Loucy (cell line): Measurements from ENCODE around the gene GAS7.

Experiments
- H2AFZ ChIP-seq: fragments of 200-600 bp; sonication (generic); 2 replicates; pipeline ENCODE4 v1.6.0; 2016; ENCODE audit warnings: antibody characterized with exemption, mild to moderate bottlenecking, low read length, moderate library complexity
- H3F3A ChIP-seq: fragments of 200-600 bp; 2 replicates; pipeline ENCODE4 v1.6.0; 2016; ENCODE audit warnings: antibody characterized with exemption, low read depth, mild to moderate bottlenecking
- H3K27me3 ChIP-seq: fragments of 200-600 bp; sonication (generic); 2 replicates; pipeline ENCODE4 v1.6.1; 2014; ENCODE audit warnings: low read length, mild to moderate bottlenecking; ENCODE audit not compliant: insufficient read depth, poor library complexity, severe bottlenecking
- H3K36me3 ChIP-seq: fragments of 200-600 bp; sonication (generic); 2 replicates; pipeline ENCODE4 v1.6.1; 2016; ENCODE audit warnings: low read length; ENCODE audit not compliant: insufficient read depth
- H3K4me1 ChIP-seq: fragments of 200-600 bp; sonication (generic); 2 replicates; pipeline ENCODE4 v1.5.1; 2014; ENCODE audit warnings: low read length, mild to moderate bottlenecking; ENCODE audit not compliant: insufficient read depth, poor library complexity, severe bottlenecking
- H3K4me2 ChIP-seq: fragments of 200-600 bp; sonication (generic); 2 replicates; pipeline ENCODE4 v1.6.0; 2014; ENCODE audit warnings: antibody characterized with exemption, low read length, low read depth, mild to moderate bottlenecking; ENCODE audit not compliant: poor library complexity, severe bottlenecking
- H3K4me3 ChIP-seq: fragments of 200-600 bp; sonication (generic); 2 replicates; pipeline ENCODE4 v1.5.1; 2014; ENCODE audit warnings: low read length, mild to moderate bottlenecking, mixed read lengths; ENCODE audit not compliant: poor library complexity, severe bottlenecking
- H3K79me2 ChIP-seq: fragments of 200-600 bp; sonication (generic); 2 replicates; pipeline ENCODE4 v1.6.1; 2014; ENCODE audit warnings: low read length; ENCODE audit not compliant: insufficient read depth
- H3K9ac ChIP-seq: fragments of 200-600 bp; sonication (generic); 2 replicates; pipeline ENCODE4 v1.6.0; 2014; ENCODE audit warnings: mild to moderate bottlenecking, low read depth, low read length, moderate library complexity; ENCODE audit not compliant: poor library complexity, severe bottlenecking
- H3K9me2 ChIP-seq: fragments of 200-600 bp; sonication (generic); replicated peaks from 2 replicates; pipeline ENCODE4 v1.6.1; 2016; ENCODE audit warnings: low read depth, low read length, mixed read lengths
- H3K9me3 ChIP-seq: fragments of 200-600 bp; sonication (generic); 2 replicates; pipeline ENCODE4 v1.6.1; 2014; ENCODE audit warnings: mild to moderate bottlenecking, antibody characterized with exemption, low read length, low read depth; ENCODE audit not compliant: insufficient read depth
- H4K20me1 ChIP-seq: fragments of 200-600 bp; sonication (generic); 2 replicates; pipeline ENCODE4 v1.6.0; 2014; ENCODE audit warnings: antibody characterized with exemption, low read length, mild to moderate bottlenecking; ENCODE audit not compliant: insufficient read depth, poor library complexity, severe bottlenecking
- CTCF ChIP-seq: fragments of 200-600 bp; sonication (generic); conservative IDR thresholded peaks from 2 replicates; pipeline ENCODE4 v1.5.1; 2014; ENCODE audit warnings: mild to moderate bottlenecking, antibody characterized with exemption, low read length
- EZH2phosphoT487 ChIP-seq: fragments of 200-600 bp; IDR thresholded peaks from 2 replicates; pipeline ENCODE4 v1.6.1; 2018; ENCODE audit warnings: antibody characterized with exemption, mild to moderate bottlenecking, moderate library complexity, borderline replicate concordance

GAS7 gene

GRCh38 chr17:9898812-9899211 lies 299.6 kb downstream of the GAS7 start:
- H3K4me1 ChIP-seq: no peaks in the 10 kb centered on the region
- no peaks in the 10 kb centered on the region for H3K36me3 ChIP-seq
- H3K9me3 ChIP-seq: no peaks in the 10 kb centered on the region
- H3K9ac ChIP-seq: no peak overlapping the region
- H4K20me1 ChIP-seq: no peaks in the 10 kb centered on the region
- no peak overlapping the region for H2AFZ ChIP-seq
- H3F3A ChIP-seq: no peaks in the 10 kb centered on the region
- H3K4me2 ChIP-seq: no peak overlapping the region
- H3K79me2 ChIP-seq: no peaks in the 10 kb centered on the region
- TF ChIP-seq EZH2phosphoT487 (no peak), CTCF (no peak)
- H3K27me3 ChIP-seq: no peaks in the 10 kb centered on the region
- no peak overlapping the region for H3K4me3 ChIP-seq
- H3K9me2 ChIP-seq: no peaks in the 10 kb centered on the region

- Histone ChIP-seq H3K9me3 (no peaks in the 10 kb centered on the region), H3K36me3 (no peaks in the 10 kb centered on the region), H3K79me2 (no peaks in the 10 kb centered on the region), H3F3A (no peaks in the 10 kb centered on the region), H3K4me2 (no peak overlapping the region), H3K9me2 (no peaks in the 10 kb centered on the region), H3K27me3 (no peaks in the 10 kb centered on the region), H4K20me1 (no peaks in the 10 kb centered on the region), H3K9ac (no peak overlapping the region), H3K4me3 (no peak overlapping the region), H3K4me1 (no peaks in the 10 kb centered on the region), H2AFZ (no peak overlapping the region)
- TF ChIP-seq EZH2phosphoT487 (no peak), CTCF (no peak)
Observed at GRCh38 chr17:9897372-9897968, 300.9 kb downstream of the GAS7 start.

- TF ChIP-seq EZH2phosphoT487: no peak
- no peak for TF ChIP-seq CTCF
- H3K4me2 ChIP-seq: no peak overlapping the region
- H3F3A ChIP-seq: no peaks in the 10 kb centered on the region
- H3K9me3 ChIP-seq: no peaks in the 10 kb centered on the region
- H3K79me2 ChIP-seq: no peaks in the 10 kb centered on the region
- no peak overlapping the region for H3K9ac ChIP-seq
- H3K9me2 ChIP-seq: no peaks in the 10 kb centered on the region
- no peaks in the 10 kb centered on the region for H3K36me3 ChIP-seq
- no peaks in the 10 kb centered on the region for H4K20me1 ChIP-seq
- no peak overlapping the region for H3K4me3 ChIP-seq
- no peaks in the 10 kb centered on the region for H3K4me1 ChIP-seq
- H2AFZ ChIP-seq: no peak overlapping the region
- no peaks in the 10 kb centered on the region for H3K27me3 ChIP-seq
Observed at GRCh38 chr17:9895923-9896322, 302.5 kb downstream of the GAS7 start.
